GM12864 (cell line): ENCODE data around the gene GSTP1.
"Not testable (repeated sequence)": the region's sequence is repeated elsewhere in the genome, so short reads cannot be mapped to it uniquely, and the experiment has no call there.

ENCODE experiments used
- DNase-seq: peaks from one replicate; pipeline ENCODE4 v3.0.0-alpha.2; 2011; ENCODE audit warnings: low read depth
- H3K4me3 ChIP-seq: 2 replicates; pipeline ENCODE4 v1.5.1; 2011; ENCODE audit warnings: mild to moderate bottlenecking, low read depth, low read length, control low read depth
- TF ChIP-seq, protein P1 (sequence below): IDR thresholded peaks from 2 replicates; pipeline ENCODE4 v1.5.1; 2011; ENCODE audit warnings: low read depth, mild to moderate bottlenecking, moderate library complexity, low read length, control low read depth, inconsistent platforms; ENCODE audit errors: missing control alignments

GSTP1 gene

DNA sequence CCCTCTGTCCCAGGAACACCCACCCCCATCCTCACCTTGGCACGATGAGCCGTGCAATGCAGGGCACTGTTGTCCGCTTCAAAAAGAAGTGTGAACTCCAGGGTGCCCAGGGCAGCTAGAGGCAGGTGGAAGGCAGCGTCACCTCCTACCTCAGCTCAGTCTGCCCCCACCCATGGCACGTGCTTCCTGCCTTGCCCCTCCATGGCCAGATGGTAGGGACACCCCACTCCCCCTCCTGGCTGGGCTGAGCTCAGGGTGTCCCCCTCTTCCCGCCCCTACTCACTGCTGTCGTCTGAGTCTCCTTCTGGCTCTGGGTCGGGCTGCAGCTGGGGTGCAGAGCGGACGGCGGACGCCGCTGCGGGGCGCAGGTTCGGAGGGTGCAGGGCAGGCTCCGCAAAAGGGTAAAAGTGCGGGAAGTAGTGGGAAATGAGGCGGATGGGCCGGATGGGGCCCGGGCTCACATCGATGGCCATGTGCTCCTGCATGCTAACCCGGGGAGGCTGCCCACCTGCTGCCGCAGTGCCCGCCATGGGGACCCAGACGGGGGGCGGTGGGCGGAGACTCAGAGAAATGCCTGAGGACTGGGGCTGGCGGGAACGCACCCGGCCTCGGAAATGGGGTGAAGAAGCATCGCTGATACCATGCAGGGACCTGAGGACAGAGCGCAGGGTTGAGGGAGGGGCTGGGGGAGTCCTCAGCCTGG is 32.3 kb downstream of the GSTP1 start:
- H3K4me3 ChIP-seq: no peak overlapping the region
- no peak for DNase-seq
- TF ChIP-seq, protein P1, sequence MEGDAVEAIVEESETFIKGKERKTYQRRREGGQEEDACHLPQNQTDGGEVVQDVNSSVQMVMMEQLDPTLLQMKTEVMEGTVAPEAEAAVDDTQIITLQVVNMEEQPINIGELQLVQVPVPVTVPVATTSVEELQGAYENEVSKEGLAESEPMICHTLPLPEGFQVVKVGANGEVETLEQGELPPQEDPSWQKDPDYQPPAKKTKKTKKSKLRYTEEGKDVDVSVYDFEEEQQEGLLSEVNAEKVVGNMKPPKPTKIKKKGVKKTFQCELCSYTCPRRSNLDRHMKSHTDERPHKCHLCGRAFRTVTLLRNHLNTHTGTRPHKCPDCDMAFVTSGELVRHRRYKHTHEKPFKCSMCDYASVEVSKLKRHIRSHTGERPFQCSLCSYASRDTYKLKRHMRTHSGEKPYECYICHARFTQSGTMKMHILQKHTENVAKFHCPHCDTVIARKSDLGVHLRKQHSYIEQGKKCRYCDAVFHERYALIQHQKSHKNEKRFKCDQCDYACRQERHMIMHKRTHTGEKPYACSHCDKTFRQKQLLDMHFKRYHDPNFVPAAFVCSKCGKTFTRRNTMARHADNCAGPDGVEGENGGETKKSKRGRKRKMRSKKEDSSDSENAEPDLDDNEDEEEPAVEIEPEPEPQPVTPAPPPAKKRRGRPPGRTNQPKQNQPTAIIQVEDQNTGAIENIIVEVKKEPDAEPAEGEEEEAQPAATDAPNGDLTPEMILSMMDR: no peak

DNA sequence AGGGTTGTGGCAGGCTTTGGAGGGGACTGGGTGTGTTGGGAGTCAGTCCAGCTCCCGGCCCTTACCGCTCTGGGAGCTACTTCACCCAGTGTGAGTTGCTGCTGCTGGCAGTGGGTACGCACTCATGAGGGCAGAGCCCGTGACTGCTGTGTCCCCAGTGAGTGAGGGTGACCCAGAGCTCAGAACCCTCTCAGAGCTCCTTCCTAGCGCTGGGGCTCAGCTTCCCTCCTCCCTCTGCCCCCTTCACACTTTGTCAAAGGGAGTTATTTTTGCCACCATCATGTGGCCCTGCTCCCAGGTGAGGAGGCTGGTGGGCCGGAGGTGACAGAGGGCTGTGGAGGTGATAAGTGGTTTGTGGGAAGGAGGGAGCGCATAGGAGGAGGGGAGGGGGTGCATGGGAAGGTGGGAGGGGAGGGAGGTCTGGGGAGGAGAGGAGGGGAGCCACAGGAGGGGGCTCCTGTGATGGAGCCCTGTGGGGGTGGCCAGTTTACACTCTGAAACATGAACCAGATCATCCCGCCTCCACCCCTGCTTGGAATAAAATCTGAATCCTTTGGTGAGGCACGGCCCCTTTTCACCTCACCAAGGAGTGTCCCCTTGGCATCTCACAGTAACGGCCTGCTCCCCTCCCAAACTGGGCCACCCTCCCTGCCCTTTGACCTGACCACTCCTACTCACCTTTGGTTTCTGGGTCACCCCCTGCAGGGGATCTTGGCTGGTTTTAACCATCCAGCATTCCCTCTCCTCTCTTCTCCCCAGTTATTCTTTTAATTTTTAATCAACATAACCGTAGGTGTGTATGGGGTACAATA is 33.0 kb downstream of the GSTP1 start:
- no peak overlapping the region for H3K4me3 ChIP-seq
- TF ChIP-seq, protein P1: no peak
- DNase-seq: no peak

DNA sequence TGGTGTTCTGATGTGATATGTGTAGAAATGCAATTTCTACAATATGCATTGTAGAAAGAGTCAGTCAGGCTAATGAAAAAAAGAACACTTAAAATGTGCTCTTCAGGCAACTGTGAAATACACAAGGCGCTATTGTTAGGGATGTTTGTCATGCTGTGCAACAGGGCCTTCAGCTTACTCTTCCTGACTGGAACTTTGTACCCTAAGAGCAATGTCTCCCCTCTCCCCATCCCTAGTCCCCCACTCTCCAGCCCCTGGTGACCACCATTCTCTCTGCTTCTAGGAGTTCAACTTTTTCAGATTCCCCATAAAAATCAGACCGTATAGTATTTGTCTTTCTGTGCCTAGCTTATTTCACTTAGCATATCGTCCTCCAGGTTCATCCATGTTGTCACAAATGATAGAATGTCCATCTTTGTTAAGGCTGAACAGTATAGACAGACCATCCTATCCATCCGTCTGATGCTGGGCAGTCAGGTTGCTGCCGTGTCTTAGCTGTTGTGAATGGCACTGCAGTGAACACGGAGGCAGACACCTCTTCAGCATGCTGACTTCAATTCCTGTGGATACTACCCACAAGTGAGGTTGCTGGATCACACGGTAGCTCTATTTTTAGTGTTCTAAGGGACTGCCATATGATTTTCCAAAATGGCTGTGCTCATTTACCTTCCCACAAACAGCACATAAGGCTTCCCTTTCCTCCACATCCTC is 33.8 kb downstream of the GSTP1 start:
- TF ChIP-seq, protein P1: no peak
- H3K4me3 ChIP-seq: no peak overlapping the region
- no peak for DNase-seq

DNA sequence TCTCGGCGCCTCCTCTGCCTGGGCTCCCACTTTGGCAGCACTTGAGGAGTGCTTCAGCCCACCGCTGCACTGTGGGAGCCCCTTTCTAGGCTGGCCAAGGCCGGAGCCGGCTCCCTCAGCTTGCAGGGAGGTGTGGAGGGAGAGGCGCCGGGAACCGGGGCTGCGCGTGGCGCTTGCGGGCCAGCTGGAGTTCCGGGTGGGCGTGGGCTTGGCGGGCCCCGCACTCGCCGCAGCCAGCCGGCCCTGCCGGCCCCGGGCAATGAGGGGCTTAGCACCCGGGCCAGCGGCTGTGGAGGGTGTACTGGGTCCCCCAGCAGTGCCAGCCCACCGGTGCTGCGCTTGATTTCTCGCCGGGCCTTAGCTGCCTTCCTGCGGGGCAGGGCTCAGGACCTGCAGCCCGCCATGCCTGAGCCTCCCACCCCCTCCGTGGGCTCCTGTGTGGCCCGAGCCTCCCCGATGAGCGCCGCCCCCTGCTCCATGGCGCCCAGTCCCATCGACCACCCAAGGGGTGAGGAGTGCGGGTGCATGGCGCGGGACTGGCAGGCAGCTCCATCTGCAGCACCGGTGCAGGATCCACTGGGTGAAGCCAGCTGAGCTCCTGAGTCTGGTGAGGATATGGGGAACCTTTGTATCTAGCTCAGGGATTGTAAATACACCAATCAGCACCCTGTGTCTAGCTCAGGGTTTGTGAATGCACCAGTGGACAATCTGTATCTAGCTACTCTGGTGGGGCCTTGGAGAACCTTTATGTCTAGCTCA is 35.5 kb downstream of the GSTP1 start:
- not testable (repeated sequence) for DNase-seq, H3K4me3 ChIP-seq

DNA sequence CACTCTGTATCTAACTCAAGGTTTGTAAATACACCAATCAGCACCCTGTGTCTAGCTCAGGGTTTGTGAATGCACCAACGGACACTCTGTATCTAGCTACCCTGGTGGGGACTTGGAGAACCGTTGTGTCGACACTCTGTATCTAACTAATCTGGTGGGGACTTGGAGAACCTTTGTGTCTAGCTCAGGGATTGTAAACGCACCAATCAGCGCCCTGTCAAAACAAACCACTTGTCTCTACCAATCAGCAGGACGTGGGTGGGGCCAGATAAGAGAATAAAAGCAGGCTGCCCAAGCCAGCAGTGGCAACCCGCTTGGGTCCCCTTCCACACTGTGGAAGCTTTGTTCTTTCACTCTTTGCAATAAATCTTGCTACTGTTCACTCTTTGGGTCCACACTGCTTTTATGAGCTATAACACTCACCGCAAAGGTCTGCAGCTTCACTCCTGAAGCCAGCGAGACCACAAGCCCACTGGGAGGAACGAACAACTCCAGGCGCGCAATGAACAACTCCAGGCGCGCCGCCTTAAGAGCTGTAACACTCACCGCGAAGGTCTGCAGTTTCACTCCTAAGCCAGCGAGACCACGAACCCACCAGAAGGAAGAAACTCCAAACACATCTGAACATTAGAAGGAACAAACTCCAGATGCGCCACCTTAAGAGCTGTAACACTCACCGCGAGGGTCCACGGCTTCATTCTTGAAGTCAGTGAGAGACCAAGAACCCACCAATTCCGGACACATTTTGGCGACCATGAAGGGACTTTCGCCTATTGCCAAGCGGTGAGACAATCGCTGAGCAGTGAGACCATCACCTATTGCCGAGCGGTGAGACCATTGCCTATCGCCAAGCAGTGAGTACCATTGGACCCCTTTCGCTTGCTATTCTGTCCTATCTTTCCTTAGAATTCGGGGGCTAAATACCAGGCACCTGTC is 36.3 kb downstream of the GSTP1 start:
- H3K4me3 ChIP-seq, DNase-seq: not testable (repeated sequence)

DNA sequence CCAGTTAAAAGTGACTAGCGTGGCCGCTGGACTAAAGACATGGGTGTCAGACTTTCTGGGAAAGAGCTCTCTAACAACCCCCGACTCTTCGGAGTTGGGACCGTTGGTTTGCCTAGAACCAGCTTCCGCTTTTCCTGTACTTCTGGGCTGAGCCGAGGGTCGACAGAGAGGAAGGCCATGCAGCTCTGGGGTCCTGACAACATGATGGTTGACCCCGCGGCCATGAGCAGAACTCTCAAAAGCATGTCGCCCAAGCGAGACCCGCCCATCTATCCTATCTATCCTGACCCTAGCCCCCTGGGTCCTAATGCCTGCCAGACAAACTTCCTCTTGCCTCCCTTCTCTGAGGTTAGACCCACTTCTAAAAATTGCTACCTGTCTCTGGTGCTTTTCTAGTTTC is 37.0 kb downstream of the GSTP1 start:
- DNase-seq, H3K4me3 ChIP-seq: not testable (repeated sequence)

DNA sequence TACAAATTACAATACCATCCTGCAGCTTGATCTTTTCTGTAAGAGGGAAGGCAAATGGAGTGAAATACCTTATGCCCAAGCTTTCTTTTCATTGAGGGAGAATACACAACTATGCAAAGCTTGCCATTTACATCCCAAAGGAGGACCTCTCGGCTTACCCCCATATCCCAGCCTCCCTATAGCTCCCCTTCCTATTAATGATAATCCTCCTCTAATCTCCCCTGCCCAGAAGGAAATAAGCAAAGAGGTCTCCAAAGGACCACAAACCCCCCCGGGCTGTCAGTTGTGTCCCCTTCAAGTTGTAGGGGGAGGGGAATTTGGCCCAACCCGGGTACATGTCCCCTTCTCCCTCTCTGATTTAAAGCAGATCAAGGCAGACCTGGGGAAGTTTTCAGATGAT is 38.3 kb downstream of the GSTP1 start:
- not testable (repeated sequence) for DNase-seq, H3K4me3 ChIP-seq

DNA sequence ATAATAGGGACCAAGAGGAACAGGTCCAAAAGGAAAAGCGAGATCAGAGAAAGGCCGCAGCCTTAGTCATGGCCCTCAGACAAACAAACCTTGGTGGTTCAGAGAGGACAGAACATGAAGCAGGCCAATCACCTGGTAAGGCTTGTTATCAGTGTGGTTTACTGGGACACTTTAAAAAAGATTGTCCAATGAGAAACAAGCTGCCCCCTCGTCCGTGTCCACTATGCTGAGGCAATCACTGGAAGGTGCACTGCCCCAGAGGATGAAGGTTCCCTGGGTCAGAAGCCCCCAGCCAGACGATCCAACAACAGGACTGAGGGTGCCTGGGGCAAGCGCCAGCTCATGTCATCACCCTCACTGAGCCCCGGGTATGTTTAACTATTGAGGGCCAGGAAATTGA is 39.3 kb downstream of the GSTP1 start:
- not testable (repeated sequence) for DNase-seq, H3K4me3 ChIP-seq

DNA sequence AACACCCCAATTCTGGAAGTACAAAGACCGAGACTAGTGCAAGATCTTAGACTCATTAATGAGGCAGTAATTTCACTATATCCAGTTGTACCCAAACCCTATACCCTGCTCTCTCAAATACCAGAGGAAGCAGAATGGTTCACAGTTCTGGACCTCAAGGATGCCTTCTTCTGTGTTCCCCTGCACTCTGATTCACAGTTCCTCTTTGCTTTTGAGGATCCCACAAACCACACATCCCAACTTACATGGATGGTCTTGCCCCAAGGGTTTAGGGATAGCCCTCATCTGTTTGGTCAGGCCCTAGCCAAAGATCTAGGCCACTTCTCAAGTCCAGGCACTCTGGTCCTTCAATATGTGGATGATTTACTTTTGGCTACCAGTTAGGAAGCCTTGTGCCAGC is 40.2 kb downstream of the GSTP1 start:
- not testable (repeated sequence) for H3K4me3 ChIP-seq, DNase-seq

DNA sequence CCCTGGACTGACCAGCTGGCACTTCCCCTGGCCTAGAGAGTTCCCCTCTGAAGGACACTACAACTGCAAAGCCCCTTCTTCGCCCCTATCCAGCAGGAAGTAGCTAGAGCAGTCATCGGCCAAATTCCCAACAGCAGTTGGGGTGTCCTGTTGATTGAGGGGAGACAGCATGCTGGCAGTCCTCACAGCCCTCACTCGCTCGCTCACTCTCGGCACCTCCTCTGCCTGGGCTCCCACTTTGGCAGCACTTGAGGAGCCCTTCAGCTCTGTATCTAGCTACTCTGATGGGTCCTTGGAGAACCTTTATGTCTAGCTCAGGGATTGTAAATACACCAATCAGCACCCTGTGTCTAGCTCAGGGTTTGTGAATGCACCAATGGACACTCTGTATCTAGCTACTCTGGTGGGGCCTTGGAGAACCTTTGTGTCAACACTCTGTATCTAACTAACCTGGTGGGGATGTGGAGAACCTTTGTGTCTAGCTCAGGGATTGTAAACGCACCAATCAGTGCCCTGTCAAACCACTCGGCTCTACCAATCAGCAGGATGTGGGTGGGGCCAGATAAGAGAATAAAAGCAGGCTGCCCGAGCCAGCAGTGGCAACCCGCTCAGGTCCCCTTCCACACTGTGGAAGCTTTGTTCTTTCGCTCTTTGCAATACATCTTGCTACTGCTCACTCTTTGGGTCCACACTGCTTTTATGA is 42.7 kb downstream of the GSTP1 start:
- H3K4me3 ChIP-seq, DNase-seq: not testable (repeated sequence)
